Transverse colon (tissue), 3 donors: ENCODE results near the gene PLCL1.

Experiments
- EP300 ChIP-seq: sonication (generic); formaldehyde crosslinking; IDR thresholded peaks from one replicate; pipeline ENCODE4 v1.6.1; 2017; ENCODE audit warnings: antibody characterized with exemption, low read depth
- POLR2A ChIP-seq: fragments of 450-650 bp; IDR thresholded peaks from one replicate; pipeline ENCODE4 v1.6.1; 2016; ENCODE audit warnings: antibody characterized with exemption, mild to moderate bottlenecking, moderate library complexity
- TF ChIP-seq, protein P1 (sequence below), 5 experiments: fragments of 200-600 bp in 3 of 5; fragments of 450-650 bp in 2 of 5; sonication (generic) in 3 of 5; IDR thresholded peaks; 1 replicate in 2 of 5; 2 replicates in 3 of 5; pipeline ENCODE4 v1.5.1; 2016 to 2017; ENCODE audit warnings: antibody characterized with exemption in 5 of 5, inconsistent platforms in 3 of 5, mild to moderate bottlenecking in 2 of 5, moderate library complexity in 1 of 5

DNA sequence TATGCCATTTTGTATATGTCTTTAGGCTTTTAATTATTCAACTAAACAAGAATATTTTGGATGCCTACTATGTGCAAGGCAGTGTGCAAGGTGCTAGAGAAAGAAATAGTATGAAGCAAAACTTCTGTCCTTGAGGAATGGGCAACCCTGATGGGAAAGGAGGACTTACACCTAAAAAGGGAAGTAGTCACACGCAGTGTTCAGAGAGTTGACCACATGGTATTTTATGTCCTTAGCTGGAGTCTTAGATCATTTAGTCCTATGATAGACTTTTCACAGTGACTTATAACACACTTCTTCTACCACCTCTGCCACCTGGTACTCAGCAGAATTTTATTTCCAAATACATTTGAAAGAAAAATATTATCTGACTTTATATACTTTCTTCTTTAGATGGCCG is 291.6 kb downstream of the PLCL1 start:
- TF ChIP-seq, protein P1, sequence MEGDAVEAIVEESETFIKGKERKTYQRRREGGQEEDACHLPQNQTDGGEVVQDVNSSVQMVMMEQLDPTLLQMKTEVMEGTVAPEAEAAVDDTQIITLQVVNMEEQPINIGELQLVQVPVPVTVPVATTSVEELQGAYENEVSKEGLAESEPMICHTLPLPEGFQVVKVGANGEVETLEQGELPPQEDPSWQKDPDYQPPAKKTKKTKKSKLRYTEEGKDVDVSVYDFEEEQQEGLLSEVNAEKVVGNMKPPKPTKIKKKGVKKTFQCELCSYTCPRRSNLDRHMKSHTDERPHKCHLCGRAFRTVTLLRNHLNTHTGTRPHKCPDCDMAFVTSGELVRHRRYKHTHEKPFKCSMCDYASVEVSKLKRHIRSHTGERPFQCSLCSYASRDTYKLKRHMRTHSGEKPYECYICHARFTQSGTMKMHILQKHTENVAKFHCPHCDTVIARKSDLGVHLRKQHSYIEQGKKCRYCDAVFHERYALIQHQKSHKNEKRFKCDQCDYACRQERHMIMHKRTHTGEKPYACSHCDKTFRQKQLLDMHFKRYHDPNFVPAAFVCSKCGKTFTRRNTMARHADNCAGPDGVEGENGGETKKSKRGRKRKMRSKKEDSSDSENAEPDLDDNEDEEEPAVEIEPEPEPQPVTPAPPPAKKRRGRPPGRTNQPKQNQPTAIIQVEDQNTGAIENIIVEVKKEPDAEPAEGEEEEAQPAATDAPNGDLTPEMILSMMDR (IDR thresholded peaks at IDR 0.05), result no peak
- no peak for TF ChIP-seq POLR2A
- no peak for TF ChIP-seq EP300
